ENCODE data around the gene ZNHIT2.

- TF ChIP-seq CTCF (IDR thresholded peaks at IDR 0.05) (no peak), POLR2A (IDR thresholded peaks at IDR 0.05) (no peak)
Observed at GRCh38 chr11:65085446-65085845, 32.1 kb downstream of the ZNHIT2 start.
